ENCODE data around the gene TNFAIP8L2. TPM values are rescaled to one million over a fixed set of nuclear protein-coding genes. Genes with fewer than 3 reads are reported as not detected.

Gene TNFAIP8L2
- total and polyA plus RNA-seq, 2 of the 8 experiments (the other 6 are each of a cell fraction or from before 2014, with no cell fraction given) = not detected

- TF ChIP-seq SAP30 (IDR thresholded peaks at IDR 0.05; ENCODE audit: insufficient read depth, insufficient replicate concordance, low read length) (no peak), HDAC6 (IDR thresholded peaks at IDR 0.05; ENCODE audit: low read depth, low read length) (no peak), MAX (IDR thresholded peaks at IDR 0.05) (no peak), SIRT6 (IDR thresholded peaks at IDR 0.05; ENCODE audit: low read length) (no peak), KDM1A (IDR thresholded peaks at IDR 0.05; ENCODE audit: borderline replicate concordance, low read length) (no peak), CBX8 (IDR thresholded peaks at IDR 0.05; ENCODE audit: borderline replicate concordance, low read depth, low read length) (no peak)
Measured at GRCh38 chr1:151134991-151135390, 21.5 kb upstream of the TNFAIP8L2 start (continued).

Measured in H1 (cell line).